GM18502 (cell line): ENCODE results near the gene KIRREL3.

Experiments used
- ATAC-seq: cut with Tn5 transposase; IDR thresholded peaks from one replicate; pipeline ENCODE4 v1.9.1; 2021; ENCODE audit warnings: mild to moderate bottlenecking; ENCODE audit not compliant: unreplicated experiment, poor library complexity

The KIRREL3 gene

GRCh38 chr11:126597041-126597440 is 403.5 kb downstream of the KIRREL3 start:
- ATAC-seq, result no peak

- no peak for ATAC-seq
Observed at GRCh38 chr11:126596474-126596873, 404.1 kb downstream of the KIRREL3 start.

GRCh38 chr11:126595560-126595959 is 405.0 kb downstream of the KIRREL3 start:
- no peak for ATAC-seq

GRCh38 chr11:126594921-126595367 is 405.6 kb downstream of the KIRREL3 start:
- ATAC-seq, result no peak

GRCh38 chr11:126592496-126593410 is 407.8 kb downstream of the KIRREL3 start:
- ATAC-seq, result no peak

- no peak for ATAC-seq
Observed at GRCh38 chr11:126591966-126592489, 408.5 kb downstream of the KIRREL3 start.

GRCh38 chr11:126589492-126589803 is 411.1 kb downstream of the KIRREL3 start:
- no peak for ATAC-seq

- no peak for ATAC-seq
Observed at GRCh38 chr11:126588630-126589491, 411.7 kb downstream of the KIRREL3 start.

- ATAC-seq, result no peak
Observed at GRCh38 chr11:126587541-126587940, 413.0 kb downstream of the KIRREL3 start.

GRCh38 chr11:126585774-126586491 is 414.6 kb downstream of the KIRREL3 start:
- no peak for ATAC-seq

- no peak for ATAC-seq
Observed at GRCh38 chr11:126585388-126585773, 415.2 kb downstream of the KIRREL3 start.

- no peak for ATAC-seq
Observed at GRCh38 chr11:126583594-126584427, 416.8 kb downstream of the KIRREL3 start.

GRCh38 chr11:126583101-126583500 is 417.5 kb downstream of the KIRREL3 start:
- ATAC-seq, result no peak

GRCh38 chr11:126581871-126582648 is 418.5 kb downstream of the KIRREL3 start:
- ATAC-seq, result no peak

GRCh38 chr11:126578426-126578825 is 422.1 kb downstream of the KIRREL3 start:
- no peak for ATAC-seq

GRCh38 chr11:126578021-126578420 is 422.5 kb downstream of the KIRREL3 start:
- no peak for ATAC-seq

- no peak for ATAC-seq
Observed at GRCh38 chr11:126575849-126576248, 424.7 kb downstream of the KIRREL3 start.

GRCh38 chr11:126573325-126573978 is 427.1 kb downstream of the KIRREL3 start:
- ATAC-seq, result no peak
